Pancreas (tissue), 10 donors: ENCODE data around the gene ANXA9. TPM values are rescaled to one million over a fixed set of nuclear protein-coding genes. Genes with fewer than 3 reads are reported as not detected.
A peak's percentile ranks its signal among the peaks of the same experiment; 100 is the strongest.

Experiments used
- ATAC-seq, 4 donors: fragments of 200-7000 bp; cut with Tn5 transposase; one replicate each; pipeline versions ENCODE4 v1.8.0 to v1.9.1; 2020; ENCODE audit warnings: mild to moderate bottlenecking in 4 of 4, moderate library complexity in 4 of 4
- DNase-seq, 6 donors: peaks; one replicate each; pipeline ENCODE4 v3.0.0-alpha.2; 2020
- FAIRE-seq: peaks from 2 replicates; lab custom pipeline; 2012; peaks lifted over from hg19 to GRCh38; lab: Jason Lieb, UNC
- H3K27ac ChIP-seq, 4 donors: fragments of 200-600 bp; sonication (generic); 1 replicate in 3 of 4; 2 replicates in 1 of 4; pipeline versions ENCODE4 v1.5.0 to v1.8.0; 2020
- H3K27me3 ChIP-seq, 4 donors: fragments of 200-600 bp; one replicate each; pipeline ENCODE4 v1.8.0; 2021
- H3K36me3 ChIP-seq, 3 donors: fragments of 200-600 bp; sonication (generic) in 1 of 3; one replicate each; pipeline versions ENCODE4 v1.5.0 to v1.8.0; 2020 to 2021
- H3K4me1 ChIP-seq, 3 donors: fragments of 200-600 bp; one replicate each; pipeline ENCODE4 v1.8.0; 2021
- H3K4me3 ChIP-seq, 4 donors: fragments of 200-600 bp; sonication (generic) in 2 of 4; one replicate each; pipeline versions ENCODE4 v1.5.0 to v1.8.0; 2020 to 2021
- H3K9me3 ChIP-seq, 4 donors: fragments of 200-600 bp; one replicate each; pipeline ENCODE4 v1.8.0; 2021
- WGBS, 2 donors: extraction: QIAGEN DNeasy Blood & Tissue Kit; methylation state at CpG; one replicate each; pipeline ENCODE4 v1.1.7; 2013; 5-methylcytosine and 5-hydroxymethylcytosine counted together
- intact Hi-C, 3 donors: fragments of 100-400 bp; cut with DNase I; formaldehyde crosslinking; loops; one replicate each; pipeline versions ENCODE4 v1.11.1 to v1.14.2; 2022
- polyA plus RNA-seq, 2 donors: library from polyadenylated mRNA; stranded (reverse); fragments of 200-250 nt; gene quantifications; one replicate each; pipeline ENCODE4 v1.2.3, GENCODE V29; 2013
- total RNA-seq, 6 donors: library from RNA; stranded (reverse); fragmentation: NEBNext Ultra II Directional in 4 of 6; extraction: Animal tissue kit (Norgen Biotek cat#: 25700) in 4 of 6; gene quantifications; one replicate each; pipeline versions ENCODE4 v1.2.1 to v1.2.4, GENCODE V29; 2021 to 2023
- TF ChIP-seq, protein P1 (sequence below), 4 donors: fragments of 200-600 bp; sonication (generic) in 3 of 4; IDR thresholded peaks; one replicate each; pipeline versions ENCODE4 v1.5.0 to v1.8.0; 2021; ENCODE audit warnings: antibody characterized with exemption in 4 of 4
- donor health status: healthy with polysubstance abuse.
- donor health status: DM: no; HTN: no; CAD: no; lungs with moderate emphysema.
- donor health status: DM: no; HTN: no; CAD: no.
- donor health status: control.
- donor health status: control.
- donor health status: Bipolar disorder and iron deficiency.
- donor health status: DM: yes; HTN: yes; CAD: no.
- donor health status: DM: no; HTN: no; CAD: no.
- donor health status: DM: no; HTN: no; CAD: no.
- donor health status: DM: yes; HTN: yes; CAD: no.

Gene ANXA9
- total and polyA plus RNA-seq, 8 donors, result 11.7 to 30.7 (median 15.8) TPM

DNA sequence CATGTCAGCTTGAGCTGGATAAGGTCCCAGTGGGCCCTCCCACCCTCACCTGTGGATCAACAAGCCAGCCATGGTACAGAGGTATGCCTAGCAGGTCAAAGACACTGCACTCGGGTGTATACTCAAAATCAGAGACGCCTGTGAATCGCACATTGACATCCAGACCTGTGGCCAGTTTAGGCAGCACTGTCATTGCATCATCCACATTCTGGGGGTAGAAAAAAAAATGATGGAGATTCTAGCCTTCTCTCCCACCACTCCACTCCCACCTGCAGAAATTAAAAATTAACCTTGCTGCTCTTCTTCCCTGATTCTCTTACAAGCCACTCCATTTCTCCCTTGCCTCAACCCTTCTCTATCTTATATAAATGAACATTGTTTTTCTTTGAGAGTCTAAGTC is 18.3 kb downstream of the ANXA9 start:
- no peak for ATAC-seq
- 92 to 94% methylated on average over 3 of the region's 3 CpGs for WGBS, 2 donors
- DNase-seq, result no peak
- H3K4me1 ChIP-seq, result peaks cover 0 to 21% (median 0%) of the 10 kb centered on the region in 3 donors
- TF ChIP-seq, protein P1, sequence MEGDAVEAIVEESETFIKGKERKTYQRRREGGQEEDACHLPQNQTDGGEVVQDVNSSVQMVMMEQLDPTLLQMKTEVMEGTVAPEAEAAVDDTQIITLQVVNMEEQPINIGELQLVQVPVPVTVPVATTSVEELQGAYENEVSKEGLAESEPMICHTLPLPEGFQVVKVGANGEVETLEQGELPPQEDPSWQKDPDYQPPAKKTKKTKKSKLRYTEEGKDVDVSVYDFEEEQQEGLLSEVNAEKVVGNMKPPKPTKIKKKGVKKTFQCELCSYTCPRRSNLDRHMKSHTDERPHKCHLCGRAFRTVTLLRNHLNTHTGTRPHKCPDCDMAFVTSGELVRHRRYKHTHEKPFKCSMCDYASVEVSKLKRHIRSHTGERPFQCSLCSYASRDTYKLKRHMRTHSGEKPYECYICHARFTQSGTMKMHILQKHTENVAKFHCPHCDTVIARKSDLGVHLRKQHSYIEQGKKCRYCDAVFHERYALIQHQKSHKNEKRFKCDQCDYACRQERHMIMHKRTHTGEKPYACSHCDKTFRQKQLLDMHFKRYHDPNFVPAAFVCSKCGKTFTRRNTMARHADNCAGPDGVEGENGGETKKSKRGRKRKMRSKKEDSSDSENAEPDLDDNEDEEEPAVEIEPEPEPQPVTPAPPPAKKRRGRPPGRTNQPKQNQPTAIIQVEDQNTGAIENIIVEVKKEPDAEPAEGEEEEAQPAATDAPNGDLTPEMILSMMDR (IDR thresholded peaks at IDR 0.05), result no peak
- no peak overlapping the region for H3K27ac ChIP-seq
- H3K27me3 ChIP-seq, result no peaks in the 10 kb centered on the region
- no peak overlapping the region for H3K4me3 ChIP-seq
- peaks cover 0 to 57% (median 26%) of the 10 kb centered on the region in 3 donors for H3K36me3 ChIP-seq
- no peak for FAIRE-seq
- intact Hi-C loops, result no loop called here
- no peaks in the 10 kb centered on the region for H3K9me3 ChIP-seq

DNA sequence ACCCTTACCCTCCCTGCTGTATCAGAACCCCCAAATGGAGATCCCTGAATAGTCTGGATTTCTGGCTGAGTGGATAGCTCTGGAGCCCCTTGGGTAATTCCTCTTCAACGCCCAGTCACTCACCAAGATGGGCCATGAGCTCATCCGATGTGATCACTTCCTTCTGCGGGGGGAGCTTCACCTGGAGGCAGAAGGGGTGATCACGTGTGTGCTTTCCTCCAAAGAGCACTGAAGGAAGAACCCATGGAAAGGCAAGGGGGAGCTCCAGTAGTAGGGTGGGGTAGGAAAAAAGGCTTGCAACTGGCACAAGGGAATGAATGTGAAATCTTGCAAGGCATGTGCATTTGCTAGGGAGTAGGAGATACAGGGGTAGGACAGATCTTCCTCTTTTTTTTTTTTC is 19.5 kb downstream of the ANXA9 start:
- DNase-seq (no peak), FAIRE-seq (no peak), ATAC-seq (no peak)
- 81 to 83% methylated on average over 4 of the region's 4 CpGs for WGBS, 2 donors
- H3K9me3 ChIP-seq, result no peaks in the 10 kb centered on the region
- peaks cover 0 to 54% (median 26%) of the 10 kb centered on the region in 3 donors for H3K36me3 ChIP-seq
- H3K27ac ChIP-seq, result no peak overlapping the region
- peaks cover 0 to 21% (median 0%) of the 10 kb centered on the region in 3 donors for H3K4me1 ChIP-seq
- intact Hi-C loops, result no loop called here
- TF ChIP-seq, protein P1 (IDR thresholded peaks at IDR 0.05), result no peak
- H3K4me3 ChIP-seq, result no peak overlapping the region
- H3K27me3 ChIP-seq, result no peaks in the 10 kb centered on the region

GRCh38 chr1:151002051-151002450 is 20.0 kb downstream of the ANXA9 start:
- Histone ChIP-seq H3K27ac (no peak overlapping the region), H3K4me3 (no peak overlapping the region), H3K27me3 (no peaks in the 10 kb centered on the region), H3K36me3 (peaks cover 0 to 49% (median 26%) of the 10 kb centered on the region in 3 donors), H3K4me1 (peaks cover 2 to 23% (median 3%) of the 10 kb centered on the region in 3 donors), H3K9me3 (no peaks in the 10 kb centered on the region)
- intact Hi-C loops, result no loop called here
- ATAC-seq (no peak), FAIRE-seq (no peak), DNase-seq (no peak)
- WGBS, 2 donors, result 65 to 77% methylated on average over 3 of the region's 3 CpGs
- TF ChIP-seq, protein P1 (IDR thresholded peaks at IDR 0.05), result no peak

DNA sequence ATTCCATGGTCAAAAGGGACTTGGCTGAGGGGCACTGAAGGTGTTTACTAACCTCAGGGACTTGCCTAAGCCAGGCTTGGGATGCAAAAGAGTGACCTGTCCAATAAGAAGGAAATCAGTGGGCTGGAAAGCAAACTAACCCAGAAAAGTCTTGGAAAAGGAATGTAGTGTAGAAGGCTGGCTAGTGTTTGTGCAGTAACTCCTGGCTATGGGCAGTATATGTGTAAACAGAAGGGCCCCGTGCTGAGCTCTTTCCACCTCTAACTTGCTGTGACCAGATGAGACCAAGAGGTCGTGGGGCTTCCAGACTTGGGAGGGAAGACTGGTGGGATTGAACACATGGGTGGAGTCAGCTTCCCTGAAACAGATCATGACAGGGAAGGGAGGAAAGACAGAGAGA is 20.5 kb downstream of the ANXA9 start:
- Histone ChIP-seq H3K4me1 (peaks cover 8 to 29% (median 8%) of the 10 kb centered on the region in 3 donors), H3K9me3 (no peaks in the 10 kb centered on the region), H3K36me3 (peaks cover 0 to 44% (median 20%) of the 10 kb centered on the region in 3 donors), H3K27ac (peak overlapping the region in 1 of 4 donors; percentile 11), H3K4me3 (peak overlapping the region in 1 of 4 donors; percentile 67), H3K27me3 (no peaks in the 10 kb centered on the region)
- 10 to 15% methylated on average over 2 of the region's 2 CpGs for WGBS, 2 donors
- no peak for DNase-seq
- intact Hi-C loops, result no loop called here
- no peak for FAIRE-seq
- ATAC-seq, result no peak
- TF ChIP-seq, protein P1 (IDR thresholded peaks at IDR 0.05), result no peak

DNA sequence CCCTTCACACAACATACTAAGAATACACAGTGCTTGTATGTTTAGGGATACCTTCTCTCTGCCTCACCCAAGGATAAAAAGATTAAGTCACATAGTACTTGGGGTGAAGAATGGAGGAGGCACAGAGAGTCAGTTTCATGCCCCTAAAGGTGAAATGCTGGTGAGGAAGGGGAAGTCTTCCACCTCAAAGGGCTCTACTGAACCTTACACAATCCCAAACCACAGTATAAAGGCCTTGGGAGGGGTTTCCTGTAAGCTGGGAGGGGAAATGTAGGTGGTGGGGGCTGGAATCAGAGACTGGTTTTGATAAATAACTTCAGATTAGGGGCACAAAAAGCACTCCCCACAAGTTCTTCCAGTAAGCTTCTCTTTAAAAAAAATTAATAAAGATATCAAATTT is 21.1 kb downstream of the ANXA9 start:
- Histone ChIP-seq H3K4me3 (peak overlapping the region in 2 of 4 donors; percentile 67 to 69), H3K9me3 (no peaks in the 10 kb centered on the region), H3K27ac (peak overlapping the region in 1 of 4 donors; percentile 33), H3K27me3 (no peaks in the 10 kb centered on the region), H3K36me3 (peaks cover 0 to 38% (median 15%) of the 10 kb centered on the region in 3 donors), H3K4me1 (peaks cover 10 to 33% (median 11%) of the 10 kb centered on the region in 3 donors)
- FAIRE-seq (no peak), ATAC-seq (no peak), DNase-seq (no peak)
- TF ChIP-seq, protein P1 (IDR thresholded peaks at IDR 0.05), result no peak
- intact Hi-C loops, result no loop called here
